Measurements from ENCODE around the gene TEX14.

DNA sequence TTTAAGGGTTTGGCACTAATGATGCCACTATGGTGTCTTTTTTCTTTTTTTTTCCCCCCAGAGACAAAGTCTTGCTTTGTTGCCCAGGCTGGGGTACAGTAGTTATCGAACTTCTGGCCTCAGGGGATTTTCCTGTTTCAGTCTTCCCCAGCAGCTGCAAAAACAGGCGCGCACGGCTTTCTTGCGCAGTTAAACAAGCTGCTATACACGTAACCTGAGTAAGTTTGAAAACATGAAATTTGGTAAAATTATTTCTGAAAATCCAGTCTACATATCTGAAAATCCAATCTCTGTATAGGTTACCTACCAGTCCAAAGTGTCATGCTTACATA, 11.8 kb downstream of the TEX14 start:
- TF ChIP-seq POLR2A (IDR thresholded peaks at IDR 0.05): no peak
- no peak for TF ChIP-seq POLR2AphosphoS5 (IDR thresholded peaks at IDR 0.05)
- TF ChIP-seq, protein P1, sequence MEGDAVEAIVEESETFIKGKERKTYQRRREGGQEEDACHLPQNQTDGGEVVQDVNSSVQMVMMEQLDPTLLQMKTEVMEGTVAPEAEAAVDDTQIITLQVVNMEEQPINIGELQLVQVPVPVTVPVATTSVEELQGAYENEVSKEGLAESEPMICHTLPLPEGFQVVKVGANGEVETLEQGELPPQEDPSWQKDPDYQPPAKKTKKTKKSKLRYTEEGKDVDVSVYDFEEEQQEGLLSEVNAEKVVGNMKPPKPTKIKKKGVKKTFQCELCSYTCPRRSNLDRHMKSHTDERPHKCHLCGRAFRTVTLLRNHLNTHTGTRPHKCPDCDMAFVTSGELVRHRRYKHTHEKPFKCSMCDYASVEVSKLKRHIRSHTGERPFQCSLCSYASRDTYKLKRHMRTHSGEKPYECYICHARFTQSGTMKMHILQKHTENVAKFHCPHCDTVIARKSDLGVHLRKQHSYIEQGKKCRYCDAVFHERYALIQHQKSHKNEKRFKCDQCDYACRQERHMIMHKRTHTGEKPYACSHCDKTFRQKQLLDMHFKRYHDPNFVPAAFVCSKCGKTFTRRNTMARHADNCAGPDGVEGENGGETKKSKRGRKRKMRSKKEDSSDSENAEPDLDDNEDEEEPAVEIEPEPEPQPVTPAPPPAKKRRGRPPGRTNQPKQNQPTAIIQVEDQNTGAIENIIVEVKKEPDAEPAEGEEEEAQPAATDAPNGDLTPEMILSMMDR (IDR thresholded peaks at IDR 0.05): no peak
- no peak for TF ChIP-seq EP300 (IDR thresholded peaks at IDR 0.05; ENCODE audit: low read depth)

Measured in transverse colon (tissue), 4 donors.